ENCODE results near the gene NSMCE3. TPM values are rescaled to one million over a fixed set of nuclear protein-coding genes. Genes with fewer than 3 reads are reported as not detected.

NSMCE3 gene
- total RNA-seq, 1 donor = 9.8 TPM

DNA sequence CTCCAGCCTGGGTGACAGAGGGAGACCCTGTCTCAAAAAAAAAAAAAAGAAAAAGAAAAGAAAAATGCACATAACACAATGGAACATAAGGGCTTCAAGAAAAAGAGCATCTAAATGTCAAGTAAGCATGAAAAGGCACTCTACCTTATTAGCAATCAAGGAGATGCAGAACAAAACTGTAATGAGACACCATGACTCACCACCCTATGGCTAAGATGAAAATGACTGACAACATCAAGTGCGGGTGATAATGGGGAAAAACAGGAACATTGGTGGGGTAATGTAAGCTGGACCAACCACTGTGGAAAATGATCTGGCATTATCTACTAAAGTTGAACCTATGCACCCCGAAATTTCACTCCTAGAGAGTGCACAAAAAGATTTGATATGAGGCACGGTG, 19.6 kb upstream of the NSMCE3 start:
- Histone ChIP-seq H3K27me3 (ENCODE audit: insufficient read depth, low read length) (no peaks in the 10 kb centered on the region), H3K36me3 (ENCODE audit: insufficient read depth, low read length) (no peaks in the 10 kb centered on the region), H3K4me2 (ENCODE audit: insufficient read depth, low read length) (no peak overlapping the region), H3K27ac (ENCODE audit: low read depth, low read length) (no peak overlapping the region), H3K4me1 (ENCODE audit: insufficient read depth, low read length) (no peaks in the 10 kb centered on the region), H3K79me2 (ENCODE audit: insufficient read depth, low read length) (no peaks in the 10 kb centered on the region), H3K9me3 (ENCODE audit: low read depth, low read length) (no peaks in the 10 kb centered on the region), H2AFZ (ENCODE audit: low read length) (no peak overlapping the region), H3K4me3 (ENCODE audit: insufficient read depth, low read length) (no peak overlapping the region), H4K20me1 (ENCODE audit: insufficient read depth, low read length) (no peaks in the 10 kb centered on the region)
- no peak for DNase-seq (ENCODE audit: insufficient read length, low spot score, missing footprints)
- TF ChIP-seq, protein P1, sequence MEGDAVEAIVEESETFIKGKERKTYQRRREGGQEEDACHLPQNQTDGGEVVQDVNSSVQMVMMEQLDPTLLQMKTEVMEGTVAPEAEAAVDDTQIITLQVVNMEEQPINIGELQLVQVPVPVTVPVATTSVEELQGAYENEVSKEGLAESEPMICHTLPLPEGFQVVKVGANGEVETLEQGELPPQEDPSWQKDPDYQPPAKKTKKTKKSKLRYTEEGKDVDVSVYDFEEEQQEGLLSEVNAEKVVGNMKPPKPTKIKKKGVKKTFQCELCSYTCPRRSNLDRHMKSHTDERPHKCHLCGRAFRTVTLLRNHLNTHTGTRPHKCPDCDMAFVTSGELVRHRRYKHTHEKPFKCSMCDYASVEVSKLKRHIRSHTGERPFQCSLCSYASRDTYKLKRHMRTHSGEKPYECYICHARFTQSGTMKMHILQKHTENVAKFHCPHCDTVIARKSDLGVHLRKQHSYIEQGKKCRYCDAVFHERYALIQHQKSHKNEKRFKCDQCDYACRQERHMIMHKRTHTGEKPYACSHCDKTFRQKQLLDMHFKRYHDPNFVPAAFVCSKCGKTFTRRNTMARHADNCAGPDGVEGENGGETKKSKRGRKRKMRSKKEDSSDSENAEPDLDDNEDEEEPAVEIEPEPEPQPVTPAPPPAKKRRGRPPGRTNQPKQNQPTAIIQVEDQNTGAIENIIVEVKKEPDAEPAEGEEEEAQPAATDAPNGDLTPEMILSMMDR (IDR thresholded peaks at IDR 0.05; ENCODE audit: extremely low read depth, low read depth, low read length) = no peak

DNA sequence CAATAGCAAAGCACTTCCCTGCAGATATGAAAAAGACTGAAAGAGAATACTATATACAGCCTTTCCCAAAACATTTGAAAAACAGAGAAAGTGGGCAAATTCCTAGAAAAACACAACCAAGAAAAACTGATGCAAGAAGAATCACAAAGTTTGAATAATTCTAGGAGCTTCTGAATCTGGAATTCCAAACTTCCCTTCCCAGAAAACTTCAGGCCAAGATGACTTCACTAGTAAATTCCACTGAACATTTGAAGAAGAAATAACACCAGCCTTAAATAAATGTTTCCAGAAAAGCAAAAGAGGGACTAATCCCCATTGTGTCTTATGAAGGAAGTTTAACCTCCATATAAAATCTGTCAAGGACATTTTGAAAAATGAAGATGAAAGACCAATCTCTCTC, 15.8 kb upstream of the NSMCE3 start:
- no peak overlapping the region for H3K27ac ChIP-seq (ENCODE audit: low read depth, low read length)

DNA sequence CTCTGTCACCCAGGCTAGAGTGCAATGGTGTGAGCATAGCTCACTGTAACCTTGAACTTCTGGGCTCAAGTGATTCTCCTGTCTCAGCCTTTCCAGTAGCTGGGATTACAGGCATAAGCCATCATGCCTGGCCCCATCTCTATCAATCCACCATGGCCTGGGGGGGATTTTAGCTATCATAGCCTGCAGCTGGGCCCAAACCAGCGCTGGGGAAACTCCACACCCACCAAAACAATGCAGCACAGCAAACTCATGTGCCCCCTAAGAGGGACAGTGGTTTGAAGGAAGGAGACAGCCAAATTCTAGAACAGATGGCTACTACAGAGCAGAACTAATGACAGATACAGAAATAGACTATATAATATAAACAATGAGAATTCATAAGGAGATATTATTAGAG, 13.8 kb upstream of the NSMCE3 start:
- Histone ChIP-seq H3K4me2 (ENCODE audit: insufficient read depth, low read length) (no peak overlapping the region), H3K36me3 (ENCODE audit: insufficient read depth, low read length) (no peaks in the 10 kb centered on the region), H3K27ac (ENCODE audit: low read depth, low read length) (no peak overlapping the region), H2AFZ (ENCODE audit: low read length) (no peak overlapping the region), H3K79me2 (ENCODE audit: insufficient read depth, low read length) (no peaks in the 10 kb centered on the region), H3K4me1 (ENCODE audit: insufficient read depth, low read length) (peaks cover 8% of the 10 kb centered on the region), H3K9me3 (ENCODE audit: low read depth, low read length) (no peaks in the 10 kb centered on the region), H3K27me3 (ENCODE audit: insufficient read depth, low read length) (no peaks in the 10 kb centered on the region), H3K4me3 (ENCODE audit: insufficient read depth, low read length) (no peak overlapping the region), H4K20me1 (ENCODE audit: insufficient read depth, low read length) (no peaks in the 10 kb centered on the region)
- TF ChIP-seq, protein P1 (IDR thresholded peaks at IDR 0.05; ENCODE audit: extremely low read depth, low read depth, low read length) = no peak
- DNase-seq (ENCODE audit: insufficient read length, low spot score, missing footprints) = no peak

More for the DNA sequence above, 15.8 kb upstream of the NSMCE3 start:
- Histone ChIP-seq H3K27me3 (ENCODE audit: insufficient read depth, low read length) (no peaks in the 10 kb centered on the region), H3K36me3 (ENCODE audit: insufficient read depth, low read length) (no peaks in the 10 kb centered on the region), H3K4me1 (ENCODE audit: insufficient read depth, low read length) (no peaks in the 10 kb centered on the region), H3K4me3 (ENCODE audit: insufficient read depth, low read length) (no peak overlapping the region), H4K20me1 (ENCODE audit: insufficient read depth, low read length) (no peaks in the 10 kb centered on the region), H3K4me2 (ENCODE audit: insufficient read depth, low read length) (no peak overlapping the region), H2AFZ (ENCODE audit: low read length) (no peak overlapping the region), H3K79me2 (ENCODE audit: insufficient read depth, low read length) (no peaks in the 10 kb centered on the region), H3K9me3 (ENCODE audit: low read depth, low read length) (no peaks in the 10 kb centered on the region)
- TF ChIP-seq, protein P1 (IDR thresholded peaks at IDR 0.05; ENCODE audit: extremely low read depth, low read depth, low read length) = no peak
- no peak for DNase-seq (ENCODE audit: insufficient read length, low spot score, missing footprints)

DNA sequence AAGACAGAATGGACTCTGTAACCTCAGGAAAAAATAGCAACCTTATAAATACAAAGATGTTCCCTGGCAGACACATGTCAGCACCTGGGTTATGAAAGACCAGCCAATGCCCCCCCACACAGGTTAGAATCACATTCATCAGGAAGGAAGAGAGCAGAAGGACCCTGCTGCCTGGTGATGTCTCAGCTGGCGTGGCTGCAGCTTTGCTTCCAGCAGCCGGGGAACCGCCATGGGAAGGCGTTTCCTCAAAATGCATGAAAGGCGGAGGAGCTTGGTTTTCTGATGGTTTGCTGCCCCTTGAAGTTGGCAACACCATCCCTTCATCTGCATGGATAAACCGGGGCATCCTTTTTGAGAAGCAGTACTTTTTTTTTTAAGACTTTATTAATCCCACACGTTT, 10.9 kb upstream of the NSMCE3 start:
- no peak overlapping the region for H3K4me2 ChIP-seq (ENCODE audit: insufficient read depth, low read length)
- TF ChIP-seq, protein P1 (IDR thresholded peaks at IDR 0.05; ENCODE audit: extremely low read depth, low read depth, low read length) = no peak
- H3K36me3 ChIP-seq (ENCODE audit: insufficient read depth, low read length) = no peaks in the 10 kb centered on the region
- no peaks in the 10 kb centered on the region for H4K20me1 ChIP-seq (ENCODE audit: insufficient read depth, low read length)
- H3K27me3 ChIP-seq (ENCODE audit: insufficient read depth, low read length) = no peaks in the 10 kb centered on the region
- no peak for DNase-seq (ENCODE audit: insufficient read length, low spot score, missing footprints)
- H3K79me2 ChIP-seq (ENCODE audit: insufficient read depth, low read length) = no peaks in the 10 kb centered on the region
- H3K9me3 ChIP-seq (ENCODE audit: low read depth, low read length) = no peaks in the 10 kb centered on the region
- no peak overlapping the region for H3K27ac ChIP-seq (ENCODE audit: low read depth, low read length)
- no peak overlapping the region for H3K4me3 ChIP-seq (ENCODE audit: insufficient read depth, low read length)
- peaks cover 14% of the 10 kb centered on the region for H3K4me1 ChIP-seq (ENCODE audit: insufficient read depth, low read length)
- H2AFZ ChIP-seq (ENCODE audit: low read length) = no peak overlapping the region

Data from osteoblast (primary cell).